ENCODE results near the gene EIF3C.
"Not testable (repeated sequence)": the region's sequence is repeated elsewhere in the genome, so short reads cannot be mapped to it uniquely, and the experiment has no call there.

GRCh38 chr16:28689425-28689824 lies 21.8 kb upstream of the EIF3C start:
- TF ChIP-seq POLR2A (IDR thresholded peaks at IDR 0.05; ENCODE audit: control extremely low read depth in 1 of 2, low read depth in 2 of 2, low read length in 2 of 2); CTCF (IDR thresholded peaks at IDR 0.05; ENCODE audit: control extremely low read depth in 1 of 3, insufficient read depth in 1 of 3, low read depth in 1 of 3, low read length in 3 of 3); EP300 (IDR thresholded peaks at IDR 0.05; ENCODE audit: borderline replicate concordance in 1 of 2, low read depth in 2 of 2, low read length in 2 of 2); POLR2AphosphoS5 (IDR thresholded peaks at IDR 0.05; ENCODE audit: low read depth, low read length); GABPA (IDR thresholded peaks at IDR 0.05; ENCODE audit: borderline replicate concordance, insufficient read depth, low read length); RAD21 (IDR thresholded peaks at IDR 0.05 in 1 of 2, conservative IDR thresholded peaks at IDR 0.05 in 1 of 2; ENCODE audit: low read depth in 2 of 2, low read length in 2 of 2); RFX5 (IDR thresholded peaks at IDR 0.05; ENCODE audit: borderline replicate concordance, low read depth, low read length); EZH2 (IDR thresholded peaks at IDR 0.05; ENCODE audit: low read depth, low read length, severe bottlenecking); MAX (IDR thresholded peaks at IDR 0.05); TAF1 (IDR thresholded peaks at IDR 0.05; ENCODE audit: low read depth, low read length); MAFK (IDR thresholded peaks at IDR 0.05; ENCODE audit: low read depth, low read length); BCL11A (IDR thresholded peaks at IDR 0.05; ENCODE audit: low read depth in 2 of 2, low read length in 2 of 2); ZNF274 (IDR thresholded peaks at IDR 0.05; ENCODE audit: borderline replicate concordance, extremely low read depth, low read length): not testable (repeated sequence)
